PC-9 (cell line): ENCODE results near the gene ADAMTS2.

Experiments
- CTCF ChIP-seq: fragments of 200-600 bp; sonication (generic); conservative IDR thresholded peaks from 2 replicates; pipeline ENCODE4 v1.6.1; 2017; ENCODE audit warnings: mixed run types, antibody characterized with exemption, mild to moderate bottlenecking, moderate library complexity
- EZH2 ChIP-seq: fragments of 200-600 bp; sonication (generic); IDR thresholded peaks from 2 replicates; pipeline ENCODE4 v1.8.0; 2017; ENCODE audit warnings: antibody characterized with exemption, low read depth

- no peak for TF ChIP-seq CTCF
- no peak for TF ChIP-seq EZH2
Measured at GRCh38 chr5:179245031-179245430, 100.2 kb downstream of the ADAMTS2 start.
